HepG2 (cell line): Measurements from ENCODE around the gene TMEM120A. TPM values are rescaled to one million over a fixed set of nuclear protein-coding genes. Genes with fewer than 3 reads are reported as not detected.

Experiments
- ATF7 ChIP-seq, 2 experiments: fragments of 450-650 bp in 1 of 2; sonication (generic) in 1 of 2; formaldehyde crosslinking in 1 of 2; IDR thresholded peaks; 2 replicates each; pipeline versions ENCODE4 v1.4.0 to v1.6.1; 2016 to 2020; ENCODE audit warnings: antibody characterized with exemption in 1 of 2, mild to moderate bottlenecking in 1 of 2, missing genetic modification reagents in 1 of 2
- BCLAF1 ChIP-seq: fragments of 450-650 bp; IDR thresholded peaks from 2 replicates; pipeline ENCODE4 v1.6.1; 2017; ENCODE audit warnings: mild to moderate bottlenecking
- CENPT ChIP-seq: sonication (generic); formaldehyde crosslinking; IDR thresholded peaks from 2 replicates; pipeline ENCODE4 v1.8.0; 2022; ENCODE audit warnings: low read depth, mild to moderate bottlenecking, moderate library complexity, missing genetic modification reagents
- CREB3 ChIP-seq: sonication (generic); formaldehyde crosslinking; IDR thresholded peaks from 2 replicates; pipeline ENCODE4 v1.5.0; 2020; ENCODE audit warnings: missing genetic modification reagents
- HMG20A ChIP-seq: IDR thresholded peaks from 2 replicates; pipeline ENCODE4 v1.6.1; 2016; ENCODE audit warnings: borderline replicate concordance
- KLF6 ChIP-seq: IDR thresholded peaks from 2 replicates; pipeline ENCODE4 v1.8.0; 2016; ENCODE audit warnings: missing biosample characterization, missing genetic modification reagents
- MTERF4 ChIP-seq: sonication (generic); formaldehyde crosslinking; IDR thresholded peaks from 2 replicates; pipeline ENCODE4 v1.8.0; 2023; ENCODE audit warnings: mild to moderate bottlenecking, missing genetic modification reagents
- NFE2 ChIP-seq: sonication (generic); formaldehyde crosslinking; IDR thresholded peaks from 2 replicates; pipeline ENCODE4 v1.4.0; 2020; ENCODE audit warnings: missing genetic modification reagents
- NR2F6 ChIP-seq, 2 experiments: IDR thresholded peaks; 2 replicates each; pipeline ENCODE4 v1.6.1; 2016; ENCODE audit warnings: antibody characterized with exemption in 1 of 2, mild to moderate bottlenecking in 1 of 2
- RBAK ChIP-seq: sonication (generic); formaldehyde crosslinking; IDR thresholded peaks from 2 replicates; pipeline ENCODE4 v1.5.1; 2020; ENCODE audit warnings: mild to moderate bottlenecking, missing genetic modification reagents
- RBFOX2 ChIP-seq: fragments of 200-400 bp; formaldehyde crosslinking; IDR thresholded peaks from 2 replicates; pipeline ENCODE4 v1.6.1; 2017; ENCODE audit warnings: low read depth, mild to moderate bottlenecking, low read length
- RCOR2 ChIP-seq: IDR thresholded peaks from 2 replicates; pipeline ENCODE4 v1.6.1; 2016; ENCODE audit warnings: missing biosample characterization, missing genetic modification reagents
- RFX5 ChIP-seq: IDR thresholded peaks from 2 replicates; pipeline ENCODE4 v1.6.1; 2011; ENCODE audit warnings: low read depth, low read length, improper control_type of control experiment
- SMYD3 ChIP-seq: sonication (generic); formaldehyde crosslinking; IDR thresholded peaks from 2 replicates; pipeline ENCODE4 v1.8.1; 2023; ENCODE audit warnings: mild to moderate bottlenecking, missing genetic modification reagents
- SRSF4 ChIP-seq: fragments of 200-400 bp; formaldehyde crosslinking; IDR thresholded peaks from one replicate; pipeline ENCODE4 v1.6.1; 2018; ENCODE audit warnings: mild to moderate bottlenecking, low read depth, low read length, moderate library complexity; ENCODE audit not compliant: poor library complexity, severe bottlenecking
- TCF7L2 ChIP-seq: IDR thresholded peaks from 2 replicates; pipeline ENCODE4 v1.6.1; 2011; ENCODE audit warnings: mild to moderate bottlenecking, low read depth, low read length, moderate library complexity
- TFE3 ChIP-seq: IDR thresholded peaks from 2 replicates; pipeline ENCODE4 v1.6.1; 2016
- TSC22D2 ChIP-seq: sonication (generic); formaldehyde crosslinking; IDR thresholded peaks from 2 replicates; pipeline ENCODE4 v1.5.1; 2020; ENCODE audit warnings: missing genetic modification reagents, mild to moderate bottlenecking, borderline replicate concordance
- XRCC5 ChIP-seq: fragments of 200-400 bp; formaldehyde crosslinking; optimal IDR thresholded peaks from 2 replicates; pipeline ENCODE3; 2017; ENCODE audit warnings: mild to moderate bottlenecking, low read length
- ZBTB8A ChIP-seq: sonication (generic); formaldehyde crosslinking; IDR thresholded peaks from 2 replicates; pipeline ENCODE4 v1.4.0; 2020; ENCODE audit warnings: mild to moderate bottlenecking, low read depth, missing genetic modification reagents, borderline replicate concordance
- ZFP36 ChIP-seq: fragments of 150-350 bp; IDR thresholded peaks from 2 replicates; pipeline ENCODE4 v1.6.1; 2018; ENCODE audit warnings: borderline replicate concordance, low read length, low read depth; ENCODE audit not compliant: partially characterized antibody
- ZKSCAN1 ChIP-seq: fragments of 150-350 bp; IDR thresholded peaks from 2 replicates; pipeline ENCODE4 v1.6.1; 2014; ENCODE audit warnings: low read length
- ZMAT5 ChIP-seq: sonication (generic); formaldehyde crosslinking; IDR thresholded peaks from 2 replicates; pipeline ENCODE4 v1.5.0; 2020; ENCODE audit warnings: mild to moderate bottlenecking, low read depth, missing genetic modification reagents, borderline replicate concordance
- ZZZ3 ChIP-seq: sonication (generic); formaldehyde crosslinking; IDR thresholded peaks from 2 replicates; pipeline ENCODE4 v1.4.0; 2020; ENCODE audit warnings: missing genetic modification reagents, mild to moderate bottlenecking, borderline replicate concordance
- polyA plus RNA-seq, 8 experiments: library from polyadenylated mRNA; depleted of rRNA in 3 of 8; stranded (reverse) in 7 of 8; unstranded in 1 of 8; fragments of >200 nt; fragmentation: Illumina TruSeq in 4 of 8; extraction: Trizol in 4 of 8; gene quantifications; 2 replicates each; pipeline versions ENCODE4 v1.2.1 to v1.2.3, GENCODE V29; 2011 to 2016; ENCODE audit warnings: low read depth in 4 of 8, missing spikeins in 1 of 8, mixed read lengths in 1 of 8; ENCODE audit not compliant: insufficient read depth in 1 of 8
- total RNA-seq, 5 experiments: library from RNA; depleted of rRNA; stranded (reverse); fragments of >200 nt; fragmentation: Illumina TruSeq; extraction: Trizol; gene quantifications; 2 replicates each; pipeline ENCODE4 v1.2.3, GENCODE V29; 2016; ENCODE audit warnings: low read depth in 1 of 5

TMEM120A gene
- total and polyA plus RNA-seq, 2 of the 13 experiments (the other 11 are each of a cell fraction or from before 2014, with no cell fraction given): 40.3 to 102 TPM

- TF ChIP-seq HMG20A: peak; percentile 36; the same call in 1 of the 2 replicates
- TF ChIP-seq TCF7L2: no peak
- no peak for TF ChIP-seq RBAK (CRISPR knock-in tag)
- TF ChIP-seq CREB3 (CRISPR knock-in tag): no peak
- no peak for TF ChIP-seq SRSF4
- TF ChIP-seq TSC22D2 (CRISPR knock-in tag): no peak
- no peak for TF ChIP-seq CENPT (CRISPR knock-in tag)
- no peak for TF ChIP-seq BCLAF1
- TF ChIP-seq XRCC5: no peak
- no peak for TF ChIP-seq ATF7 (IDR thresholded peaks at IDR 0.05)
- TF ChIP-seq ATF7 (CRISPR knock-in tag; IDR thresholded peaks at IDR 0.05): peak; percentile 25; the same call in 1 of the 2 replicates
- peak; percentile 69; the same call in 1 of the 2 replicates for TF ChIP-seq RCOR2 (CRISPR knock-in tag)
- no peak for TF ChIP-seq ZMAT5
- TF ChIP-seq RBFOX2: no peak
- no peak for TF ChIP-seq ZBTB8A (CRISPR knock-in tag)
- peak; percentile 95 for TF ChIP-seq NR2F6 (IDR thresholded peaks at IDR 0.05)
- TF ChIP-seq NR2F6 (CRISPR knock-in tag; IDR thresholded peaks at IDR 0.05): peak; percentile 92
- no peak for TF ChIP-seq ZKSCAN1
- no peak for TF ChIP-seq SMYD3 (CRISPR knock-in tag)
- no peak for TF ChIP-seq MTERF4 (CRISPR knock-in tag)
- TF ChIP-seq RFX5: no peak
- no peak for TF ChIP-seq NFE2 (CRISPR knock-in tag)
- 0 out of 2 replicates have a peak, but pooled peaks have one; percentile 46 for TF ChIP-seq KLF6 (CRISPR knock-in tag)
- peak; percentile 90 for TF ChIP-seq TFE3 (CRISPR knock-in tag)
- TF ChIP-seq ZZZ3: no peak
- TF ChIP-seq ZFP36: no peak
Observed at GRCh38 chr7:75962607-75963380, 31.6 kb downstream of the TMEM120A start (continued).
